Suppressor macrophage treated with lipopolysaccharide for 4 hours (primary cell): ENCODE data around the gene WWOX.

ENCODE experiments used
- DNase-seq: peaks from one replicate; pipeline ENCODE4 v3.0.0-alpha.2; 2020

Gene WWOX

GRCh38 chr16:78106686-78107085 is 7.2 kb downstream of the WWOX start:
- no peak for DNase-seq

GRCh38 chr16:78108451-78108850 is 9.0 kb downstream of the WWOX start:
- DNase-seq: no peak

- no peak for DNase-seq
Observed at GRCh38 chr16:78113258-78113657, 13.8 kb downstream of the WWOX start.

GRCh38 chr16:78115659-78116058 is 16.2 kb downstream of the WWOX start:
- no peak for DNase-seq

- DNase-seq: no peak
Observed at GRCh38 chr16:78116946-78117345, 17.5 kb downstream of the WWOX start.

- no peak for DNase-seq
Observed at GRCh38 chr16:78117391-78117790, 17.9 kb downstream of the WWOX start.

GRCh38 chr16:78118469-78119025 is 19.1 kb downstream of the WWOX start:
- no peak for DNase-seq

GRCh38 chr16:78122774-78123315 is 23.4 kb downstream of the WWOX start:
- peak; percentile 71 for DNase-seq

GRCh38 chr16:78125112-78125844 is 25.8 kb downstream of the WWOX start:
- no peak for DNase-seq

- no peak for DNase-seq
Observed at GRCh38 chr16:78126662-78127061, 27.2 kb downstream of the WWOX start.

GRCh38 chr16:78127130-78127529 is 27.7 kb downstream of the WWOX start:
- DNase-seq: no peak

GRCh38 chr16:78128913-78129312 is 29.5 kb downstream of the WWOX start:
- no peak for DNase-seq

GRCh38 chr16:78129349-78129748 is 29.9 kb downstream of the WWOX start:
- no peak for DNase-seq

GRCh38 chr16:78130083-78130608 is 30.7 kb downstream of the WWOX start:
- no peak for DNase-seq

GRCh38 chr16:78130950-78131349 is 31.5 kb downstream of the WWOX start:
- no peak for DNase-seq

- DNase-seq: no peak
Observed at GRCh38 chr16:78133919-78134318, 34.5 kb downstream of the WWOX start.

- no peak for DNase-seq
Observed at GRCh38 chr16:78134944-78135619, 35.6 kb downstream of the WWOX start.

- DNase-seq: no peak
Observed at GRCh38 chr16:78137179-78137578, 37.7 kb downstream of the WWOX start.

- DNase-seq: peak; percentile 17
Observed at GRCh38 chr16:78137782-78138616, 38.5 kb downstream of the WWOX start.

- DNase-seq: no peak
Observed at GRCh38 chr16:78140818-78141466, 41.5 kb downstream of the WWOX start.

GRCh38 chr16:78142788-78143187 is 43.3 kb downstream of the WWOX start:
- DNase-seq: no peak

GRCh38 chr16:78146807-78147206 is 47.4 kb downstream of the WWOX start:
- DNase-seq: no peak
